ENCODE data around the gene ZDHHC7.

Gene ZDHHC7

GRCh38 chr16:85017151-85017550, 5.8 kb upstream of the ZDHHC7 start:
- no peak for TF ChIP-seq ZFX (IDR thresholded peaks at IDR 0.05; ENCODE audit: borderline replicate concordance)
- TF ChIP-seq, protein P1, sequence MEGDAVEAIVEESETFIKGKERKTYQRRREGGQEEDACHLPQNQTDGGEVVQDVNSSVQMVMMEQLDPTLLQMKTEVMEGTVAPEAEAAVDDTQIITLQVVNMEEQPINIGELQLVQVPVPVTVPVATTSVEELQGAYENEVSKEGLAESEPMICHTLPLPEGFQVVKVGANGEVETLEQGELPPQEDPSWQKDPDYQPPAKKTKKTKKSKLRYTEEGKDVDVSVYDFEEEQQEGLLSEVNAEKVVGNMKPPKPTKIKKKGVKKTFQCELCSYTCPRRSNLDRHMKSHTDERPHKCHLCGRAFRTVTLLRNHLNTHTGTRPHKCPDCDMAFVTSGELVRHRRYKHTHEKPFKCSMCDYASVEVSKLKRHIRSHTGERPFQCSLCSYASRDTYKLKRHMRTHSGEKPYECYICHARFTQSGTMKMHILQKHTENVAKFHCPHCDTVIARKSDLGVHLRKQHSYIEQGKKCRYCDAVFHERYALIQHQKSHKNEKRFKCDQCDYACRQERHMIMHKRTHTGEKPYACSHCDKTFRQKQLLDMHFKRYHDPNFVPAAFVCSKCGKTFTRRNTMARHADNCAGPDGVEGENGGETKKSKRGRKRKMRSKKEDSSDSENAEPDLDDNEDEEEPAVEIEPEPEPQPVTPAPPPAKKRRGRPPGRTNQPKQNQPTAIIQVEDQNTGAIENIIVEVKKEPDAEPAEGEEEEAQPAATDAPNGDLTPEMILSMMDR (IDR thresholded peaks at IDR 0.05): no peak
- no peak overlapping the region for H3K27ac ChIP-seq

- no peak overlapping the region for H3K27ac ChIP-seq
Measured at GRCh38 chr16:85015481-85016187, 4.3 kb upstream of the ZDHHC7 start.

GRCh38 chr16:85014311-85014710, 3.0 kb upstream of the ZDHHC7 start:
- H3K27ac ChIP-seq: no peak overlapping the region
- no peak for TF ChIP-seq ZFX (IDR thresholded peaks at IDR 0.05; ENCODE audit: borderline replicate concordance)
- TF ChIP-seq, protein P1 (IDR thresholded peaks at IDR 0.05): no peak

More at GRCh38 chr16:85015481-85016187, 4.3 kb upstream of the ZDHHC7 start:
- no peak for TF ChIP-seq ZFX (IDR thresholded peaks at IDR 0.05; ENCODE audit: borderline replicate concordance)

- H3K27ac ChIP-seq: peak overlapping the region; percentile 84
- TF ChIP-seq ZFX (IDR thresholded peaks at IDR 0.05; ENCODE audit: borderline replicate concordance): no peak
- TF ChIP-seq, protein P1 (IDR thresholded peaks at IDR 0.05): no peak
Measured at GRCh38 chr16:85011846-85012284, 530 bp upstream of the ZDHHC7 start.

DNA sequence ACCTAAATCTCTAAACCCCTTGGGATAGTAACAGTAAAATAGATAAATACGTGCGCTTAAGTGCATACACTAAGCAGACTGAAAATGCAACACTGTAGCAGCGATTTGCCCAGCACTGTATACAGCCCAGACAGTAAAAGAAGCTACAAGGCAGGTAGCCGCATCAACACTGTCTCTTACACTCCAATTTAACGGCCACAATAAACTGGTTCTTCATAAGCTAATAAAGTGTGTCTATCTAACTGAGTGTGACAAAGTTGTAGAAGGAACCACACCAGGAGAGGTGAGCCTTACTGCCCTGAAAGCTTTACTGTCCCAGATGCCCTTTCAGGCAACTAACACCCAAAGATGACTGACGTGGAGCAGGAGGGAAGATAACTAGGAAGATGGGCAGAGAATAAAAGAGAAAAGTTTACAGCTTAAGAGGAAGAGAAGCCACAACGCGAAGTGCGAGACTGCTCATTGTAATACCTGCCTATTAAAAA, 847 bp downstream of the ZDHHC7 start:
- H3K27ac ChIP-seq: peak overlapping the region; percentile 84
- no peak for TF ChIP-seq ZFX (IDR thresholded peaks at IDR 0.05; ENCODE audit: borderline replicate concordance)
- TF ChIP-seq, protein P1 (IDR thresholded peaks at IDR 0.05): no peak

GRCh38 chr16:85008271-85008670, 3.1 kb downstream of the ZDHHC7 start:
- TF ChIP-seq, protein P1 (IDR thresholded peaks at IDR 0.05): no peak
- TF ChIP-seq ZFX (IDR thresholded peaks at IDR 0.05; ENCODE audit: borderline replicate concordance): no peak
- H3K27ac ChIP-seq: no peak overlapping the region

- TF ChIP-seq ZFX (IDR thresholded peaks at IDR 0.05; ENCODE audit: borderline replicate concordance): no peak
- no peak overlapping the region for H3K27ac ChIP-seq
Measured at GRCh38 chr16:85007496-85008214, 3.7 kb downstream of the ZDHHC7 start.

- no peak overlapping the region for H3K27ac ChIP-seq
- TF ChIP-seq ZFX (IDR thresholded peaks at IDR 0.05; ENCODE audit: borderline replicate concordance): no peak
- TF ChIP-seq, protein P1 (IDR thresholded peaks at IDR 0.05): no peak
Measured at GRCh38 chr16:85006639-85007038, 4.7 kb downstream of the ZDHHC7 start.
